Measurements from ENCODE around the gene PSD4. TPM values are rescaled to one million over a fixed set of nuclear protein-coding genes. Genes with fewer than 3 reads are reported as not detected.

Gene PSD4
- total and polyA plus RNA-seq, 4 donors, result 20.9 to 48.1 (median 29.0) TPM

DNA sequence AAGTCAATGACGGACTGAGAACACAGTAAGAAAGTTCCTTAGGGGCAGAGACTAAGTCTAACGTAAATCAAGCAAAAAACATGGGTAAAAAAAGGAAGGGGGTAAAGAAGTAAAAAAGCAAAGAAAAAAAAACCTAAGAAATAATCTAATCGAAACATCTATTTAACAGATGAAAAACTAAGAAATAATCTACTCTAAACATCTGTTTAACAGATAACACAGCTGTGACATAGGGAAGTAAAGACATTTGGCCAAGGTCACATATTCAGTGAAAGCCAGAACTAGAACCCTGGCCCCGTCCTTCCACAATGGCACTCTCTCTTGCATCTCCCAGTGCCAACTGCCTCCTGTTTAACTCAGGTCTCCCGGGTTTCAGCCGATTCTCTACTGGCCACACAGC is 48.1 kb downstream of the PSD4 start:
- H3K9me3 ChIP-seq (ENCODE audit: control insufficient read depth in 4 of 4, insufficient read depth in 3 of 4, low read length in 3 of 4), result no peaks in the 10 kb centered on the region
- no peak overlapping the region for H3K27ac ChIP-seq (ENCODE audit: low read depth in 1 of 2, low read length in 1 of 2)
- WGBS, 2 donors, result 62 to 76% methylated on average over 6 of the region's 6 CpGs
- H3K36me3 ChIP-seq (ENCODE audit: control insufficient read depth in 4 of 4, insufficient read depth in 4 of 4, low read length in 4 of 4), result no peaks in the 10 kb centered on the region
- ATAC-seq (ENCODE audit: insufficient read depth, low FRiP score) (no peak), DNase-seq (no peak)
- H3K4me1 ChIP-seq (ENCODE audit: control insufficient read depth in 5 of 5, insufficient read depth in 5 of 5, low read length in 5 of 5), result peaks cover 0 to 19% (median 0%) of the 10 kb centered on the region in 5 donors
- H3K27me3 ChIP-seq (ENCODE audit: control insufficient read depth in 3 of 3, insufficient read depth in 3 of 3, low read length in 2 of 3), result no peaks in the 10 kb centered on the region
- no peak overlapping the region for H3K4me3 ChIP-seq
- H3K9ac ChIP-seq (ENCODE audit: insufficient read depth in 1 of 2, low read length in 2 of 2), result no peak overlapping the region
- TF ChIP-seq, protein P1, sequence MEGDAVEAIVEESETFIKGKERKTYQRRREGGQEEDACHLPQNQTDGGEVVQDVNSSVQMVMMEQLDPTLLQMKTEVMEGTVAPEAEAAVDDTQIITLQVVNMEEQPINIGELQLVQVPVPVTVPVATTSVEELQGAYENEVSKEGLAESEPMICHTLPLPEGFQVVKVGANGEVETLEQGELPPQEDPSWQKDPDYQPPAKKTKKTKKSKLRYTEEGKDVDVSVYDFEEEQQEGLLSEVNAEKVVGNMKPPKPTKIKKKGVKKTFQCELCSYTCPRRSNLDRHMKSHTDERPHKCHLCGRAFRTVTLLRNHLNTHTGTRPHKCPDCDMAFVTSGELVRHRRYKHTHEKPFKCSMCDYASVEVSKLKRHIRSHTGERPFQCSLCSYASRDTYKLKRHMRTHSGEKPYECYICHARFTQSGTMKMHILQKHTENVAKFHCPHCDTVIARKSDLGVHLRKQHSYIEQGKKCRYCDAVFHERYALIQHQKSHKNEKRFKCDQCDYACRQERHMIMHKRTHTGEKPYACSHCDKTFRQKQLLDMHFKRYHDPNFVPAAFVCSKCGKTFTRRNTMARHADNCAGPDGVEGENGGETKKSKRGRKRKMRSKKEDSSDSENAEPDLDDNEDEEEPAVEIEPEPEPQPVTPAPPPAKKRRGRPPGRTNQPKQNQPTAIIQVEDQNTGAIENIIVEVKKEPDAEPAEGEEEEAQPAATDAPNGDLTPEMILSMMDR (IDR thresholded peaks at IDR 0.05; ENCODE audit: control extremely low read depth, extremely low read depth), result no peak

DNA sequence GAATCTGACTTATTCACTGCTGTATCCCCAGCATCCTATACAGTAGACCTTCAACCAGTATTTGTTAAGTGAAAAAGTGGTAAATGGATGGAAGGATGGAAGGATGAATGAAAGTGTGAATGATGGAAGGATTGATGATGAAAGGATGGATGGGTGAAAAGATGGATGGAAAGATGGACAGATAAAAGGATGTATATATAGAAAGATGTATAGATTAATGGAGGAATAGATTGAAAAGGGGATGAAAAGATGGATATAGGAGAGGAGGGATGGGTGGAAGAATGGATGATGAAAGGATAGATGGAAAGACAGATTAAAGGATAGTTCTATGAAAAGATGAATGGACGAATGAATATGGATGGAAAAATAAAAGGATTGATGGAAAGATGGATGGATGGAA is 50.0 kb downstream of the PSD4 start:
- ATAC-seq (ENCODE audit: insufficient read depth, low FRiP score), result no peak
- no peaks in the 10 kb centered on the region for H3K36me3 ChIP-seq (ENCODE audit: control insufficient read depth in 4 of 4, insufficient read depth in 4 of 4, low read length in 4 of 4)
- H3K4me1 ChIP-seq (ENCODE audit: control insufficient read depth in 5 of 5, insufficient read depth in 5 of 5, low read length in 5 of 5), result peaks cover 0 to 12% (median 0%) of the 10 kb centered on the region in 5 donors
- TF ChIP-seq, protein P1 (IDR thresholded peaks at IDR 0.05; ENCODE audit: control extremely low read depth, extremely low read depth), result no peak
- no peak overlapping the region for H3K4me3 ChIP-seq
- no peak for DNase-seq
- H3K9me3 ChIP-seq (ENCODE audit: control insufficient read depth in 4 of 4, insufficient read depth in 3 of 4, low read length in 3 of 4), result no peaks in the 10 kb centered on the region
- H3K9ac ChIP-seq (ENCODE audit: insufficient read depth in 1 of 2, low read length in 2 of 2), result no peak overlapping the region
- 99 to 100% methylated on average over 1 of the region's 1 CpG for WGBS, 2 donors
- no peak overlapping the region for H3K27ac ChIP-seq (ENCODE audit: low read depth in 1 of 2, low read length in 1 of 2)
- no peaks in the 10 kb centered on the region for H3K27me3 ChIP-seq (ENCODE audit: control insufficient read depth in 3 of 3, insufficient read depth in 3 of 3, low read length in 2 of 3)

DNA sequence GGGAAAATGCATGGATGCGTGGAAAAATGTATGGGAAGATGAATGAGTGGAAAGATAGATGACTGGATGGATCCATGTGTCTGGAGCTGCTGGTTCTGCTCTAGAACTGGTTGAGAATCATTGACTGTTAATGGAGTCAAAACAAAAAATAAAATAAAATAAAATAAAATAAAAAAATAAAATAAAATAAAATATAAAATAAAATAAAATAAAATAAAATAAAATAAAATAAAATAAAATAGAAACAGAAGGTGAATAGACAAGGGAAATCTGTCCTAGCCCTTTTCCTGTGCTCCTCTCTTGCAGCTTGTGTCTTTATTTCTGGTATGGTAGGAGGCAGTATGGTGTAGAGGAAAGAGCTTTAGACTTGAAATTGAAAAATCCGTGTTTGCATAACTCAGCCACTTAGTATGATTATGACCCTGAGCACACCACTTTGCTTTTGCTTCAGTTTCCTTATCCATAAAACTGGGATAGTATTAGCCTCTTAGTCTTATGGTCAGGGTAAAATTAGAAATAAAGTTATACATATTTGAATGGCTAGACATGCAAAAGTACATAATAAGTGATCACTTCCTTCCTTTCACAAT is 51.0 kb downstream of the PSD4 start:
- no peaks in the 10 kb centered on the region for H3K27me3 ChIP-seq (ENCODE audit: control insufficient read depth in 3 of 3, insufficient read depth in 3 of 3, low read length in 2 of 3)
- H3K4me3 ChIP-seq, result no peak overlapping the region
- no peaks in the 10 kb centered on the region for H3K9me3 ChIP-seq (ENCODE audit: control insufficient read depth in 4 of 4, insufficient read depth in 3 of 4, low read length in 3 of 4)
- TF ChIP-seq, protein P1 (IDR thresholded peaks at IDR 0.05; ENCODE audit: control extremely low read depth, extremely low read depth), result no peak
- H3K9ac ChIP-seq (ENCODE audit: insufficient read depth in 1 of 2, low read length in 2 of 2), result no peak overlapping the region
- 59 to 75% methylated on average over 2 of the region's 2 CpGs for WGBS, 2 donors
- no peak overlapping the region for H3K27ac ChIP-seq (ENCODE audit: low read depth in 1 of 2, low read length in 1 of 2)
- no peak for ATAC-seq (ENCODE audit: insufficient read depth, low FRiP score)
- H3K4me1 ChIP-seq (ENCODE audit: control insufficient read depth in 5 of 5, insufficient read depth in 5 of 5, low read length in 5 of 5), result peaks cover 0 to 7% (median 0%) of the 10 kb centered on the region in 5 donors
- DNase-seq, result no peak
- H3K36me3 ChIP-seq (ENCODE audit: control insufficient read depth in 4 of 4, insufficient read depth in 4 of 4, low read length in 4 of 4), result no peaks in the 10 kb centered on the region

Data from lung (tissue), 12 donors.